HG03378 (cell line): ENCODE measurements around the gene OR2AJ1.

ENCODE experiments used
- ATAC-seq: cut with Tn5 transposase; IDR thresholded peaks from one replicate; pipeline ENCODE4 v1.9.1; 2021; ENCODE audit warnings: mild to moderate bottlenecking, moderate library complexity; ENCODE audit not compliant: unreplicated experiment

The OR2AJ1 gene

GRCh38 chr1:247924868-247925267 is at the start of gene OR2AJ1:
Gene OR2AJ1 (plus strand): TSS chr1:247924889. CDS start chr1:247933769, 8,880 bp downstream.
- no peak for ATAC-seq

GRCh38 chr1:247883346-247883745 is 41.3 kb upstream of the OR2AJ1 start:
- no peak for ATAC-seq

GRCh38 chr1:247884797-247885413 is 39.8 kb upstream of the OR2AJ1 start:
- no peak for ATAC-seq

GRCh38 chr1:247895163-247895637 is 29.5 kb upstream of the OR2AJ1 start, which contains the start of gene OR2W3:
Gene OR2W3 (plus strand): TSS chr1:247895587. CDS start chr1:247895587, 0 bp downstream.
- no peak for ATAC-seq

- no peak for ATAC-seq
Observed at GRCh38 chr1:247895976-247896375, 28.7 kb upstream of the OR2AJ1 start.

GRCh38 chr1:247904122-247904521 is 20.6 kb upstream of the OR2AJ1 start:
- no peak for ATAC-seq

- no peak for ATAC-seq
Observed at GRCh38 chr1:247905181-247905580, 19.5 kb upstream of the OR2AJ1 start.

GRCh38 chr1:247905910-247906503 is 18.7 kb upstream of the OR2AJ1 start:
- no peak for ATAC-seq

- no peak for ATAC-seq
Observed at GRCh38 chr1:247906504-247907047, 18.1 kb upstream of the OR2AJ1 start.

GRCh38 chr1:247908766-247909165 is 15.9 kb upstream of the OR2AJ1 start:
- ATAC-seq: no peak

GRCh38 chr1:247913786-247914185 is 10.9 kb upstream of the OR2AJ1 start:
- no peak for ATAC-seq

- ATAC-seq: no peak
Observed at GRCh38 chr1:247914941-247915662, 9.6 kb upstream of the OR2AJ1 start.

- no peak for ATAC-seq
Observed at GRCh38 chr1:247919952-247920351, 4.7 kb upstream of the OR2AJ1 start, which contains the start of gene OR2T8. Gene OR2T8 (plus strand): TSS chr1:247920252. CDS start chr1:247921018, 766 bp downstream.

GRCh38 chr1:247923941-247924340 is 748 bp upstream of the OR2AJ1 start:
- no peak for ATAC-seq

- no peak for ATAC-seq
Observed at GRCh38 chr1:247933989-247934388, 9.3 kb downstream of the OR2AJ1 start.

- ATAC-seq: no peak
Observed at GRCh38 chr1:247935781-247936180, 11.1 kb downstream of the OR2AJ1 start.

GRCh38 chr1:247936415-247936814 is 11.7 kb downstream of the OR2AJ1 start:
- ATAC-seq: no peak

GRCh38 chr1:247936965-247937734 is 12.5 kb downstream of the OR2AJ1 start:
- ATAC-seq: peak; percentile 100

- no peak for ATAC-seq
Observed at GRCh38 chr1:247942624-247943023, 17.9 kb downstream of the OR2AJ1 start.

- no peak for ATAC-seq
Observed at GRCh38 chr1:247948558-247948957, 23.9 kb downstream of the OR2AJ1 start, which contains the start of gene OR2L8. Gene OR2L8 (plus strand): TSS chr1:247948858. CDS start chr1:247948858, 0 bp downstream.

GRCh38 chr1:247953408-247953807 is 28.7 kb downstream of the OR2AJ1 start:
- ATAC-seq: no peak
